Testis (tissue), 2 donors: ENCODE measurements around the gene ZNF814.
"Not testable (repeated sequence)": the region's sequence is repeated elsewhere in the genome, so short reads cannot be mapped to it uniquely, and the experiment has no call there.

Source experiments
- CTCF ChIP-seq, 3 experiments: fragments of 450-650 bp in 2 of 3; fragments of 200-600 bp in 1 of 3; sonication (generic) in 1 of 3; IDR thresholded peaks; one replicate each; pipeline ENCODE4 v1.5.1; 2016 to 2019; ENCODE audit warnings: antibody characterized with exemption in 3 of 3, mild to moderate bottlenecking in 2 of 3, moderate library complexity in 1 of 3
- POLR2A ChIP-seq: fragments of 450-650 bp; IDR thresholded peaks from one replicate; pipeline ENCODE4 v1.6.1; 2017; ENCODE audit warnings: antibody characterized with exemption, mild to moderate bottlenecking, moderate library complexity

DNA sequence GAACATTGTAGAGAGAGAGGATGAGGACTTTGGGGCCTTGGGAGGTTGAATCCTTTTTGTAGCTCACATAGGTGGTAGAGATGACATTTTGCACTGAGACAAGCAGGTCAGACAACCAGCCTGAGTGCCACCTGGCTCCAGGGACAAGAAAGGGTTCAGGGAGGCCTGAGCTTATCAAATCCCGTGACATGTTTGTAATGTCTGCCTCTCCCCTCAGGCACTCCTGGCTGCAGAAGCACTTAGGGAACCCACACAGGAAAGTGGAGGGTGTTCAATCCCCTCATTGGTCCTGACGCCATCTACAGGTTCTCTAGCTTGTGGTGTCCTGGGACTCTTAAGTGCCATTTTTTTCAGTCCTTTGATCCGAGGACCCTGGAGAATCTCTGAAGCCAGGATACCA, 67.7 kb downstream of the ZNF814 start:
- TF ChIP-seq CTCF (IDR thresholded peaks at IDR 0.05); POLR2A: not testable (repeated sequence)
